DMS153 treated with DMSO at 0.1 percent for 48 hours (cell line): Measurements from ENCODE around the gene RBM15.

Experiments used
- DNase-seq: peaks from one replicate; lab custom pipeline; 2025; ENCODE audit not compliant: unreplicated experiment; lab: John Stamatoyannopoulos, UW

The RBM15 gene

GRCh38 chr1:110350360-110350759, 11.2 kb downstream of the RBM15 start:
- DNase-seq, result no peak

- no peak for DNase-seq
These were observed 16.1 kb downstream of the RBM15 start for GRCh38 chr1:110355321-110355720.

GRCh38 chr1:110356379-110356778, 17.2 kb downstream of the RBM15 start:
- no peak for DNase-seq

- DNase-seq, result no peak
These were observed 21.3 kb downstream of the RBM15 start for GRCh38 chr1:110360431-110360830.

- no peak for DNase-seq
These were observed 22.7 kb downstream of the RBM15 start for GRCh38 chr1:110361856-110362255.

GRCh38 chr1:110364221-110364620, 25.0 kb downstream of the RBM15 start:
- DNase-seq, result no peak

GRCh38 chr1:110370827-110371226, 31.6 kb downstream of the RBM15 start:
- DNase-seq, result no peak

- no peak for DNase-seq
These were observed 36.3 kb downstream of the RBM15 start for GRCh38 chr1:110375490-110375889.

- DNase-seq, result no peak
These were observed 41.6 kb downstream of the RBM15 start for GRCh38 chr1:110380672-110381283.

- no peak for DNase-seq
These were observed 44.2 kb downstream of the RBM15 start for GRCh38 chr1:110383251-110383990.

GRCh38 chr1:110384581-110385321, 45.6 kb downstream of the RBM15 start:
- no peak for DNase-seq

- DNase-seq, result no peak
These were observed 46.2 kb downstream of the RBM15 start for GRCh38 chr1:110385369-110385768.

- DNase-seq, result no peak
These were observed 48.0 kb downstream of the RBM15 start for GRCh38 chr1:110387048-110387754.

GRCh38 chr1:110390096-110390495, 50.9 kb downstream of the RBM15 start:
- no peak for DNase-seq

- no peak for DNase-seq
These were observed 51.6 kb downstream of the RBM15 start, which contains the start of gene SLC16A4 for GRCh38 chr1:110390692-110391245. Gene SLC16A4, minus strand, starts transcription at chr1:110391026. Its CDS starts 1,703 bp downstream, at chr1:110389323.

GRCh38 chr1:110393286-110393685, 54.1 kb downstream of the RBM15 start:
- no peak for DNase-seq

- DNase-seq, result no peak
These were observed 54.7 kb downstream of the RBM15 start for GRCh38 chr1:110393691-110394492.

GRCh38 chr1:110394493-110394820, 55.3 kb downstream of the RBM15 start:
- DNase-seq, result no peak
